ENCODE data around the gene MAPK14.

The MAPK14 gene

GRCh38 chr6:36056178-36056577 lies 28.6 kb downstream of the MAPK14 start:
- TF ChIP-seq EGR1 (IDR thresholded peaks at IDR 0.05) (no peak), TCF12 (IDR thresholded peaks at IDR 0.05; ENCODE audit: low read depth) (no peak), EP300 (IDR thresholded peaks at IDR 0.05; ENCODE audit: borderline replicate concordance) (no peak), ZBTB7A (IDR thresholded peaks at IDR 0.05; ENCODE audit: low read depth) (no peak), REST (IDR thresholded peaks at IDR 0.05; ENCODE audit: low read depth) (no peak), YY1 (IDR thresholded peaks at IDR 0.05; ENCODE audit: low read depth) (no peak), CEBPB (IDR thresholded peaks at IDR 0.05) (no peak), USF1 (IDR thresholded peaks at IDR 0.05) (no peak), TEAD4 (IDR thresholded peaks at IDR 0.05) (no peak), MAX (IDR thresholded peaks at IDR 0.05) (no peak), NFIC (IDR thresholded peaks at IDR 0.05) (no peak)

DNA sequence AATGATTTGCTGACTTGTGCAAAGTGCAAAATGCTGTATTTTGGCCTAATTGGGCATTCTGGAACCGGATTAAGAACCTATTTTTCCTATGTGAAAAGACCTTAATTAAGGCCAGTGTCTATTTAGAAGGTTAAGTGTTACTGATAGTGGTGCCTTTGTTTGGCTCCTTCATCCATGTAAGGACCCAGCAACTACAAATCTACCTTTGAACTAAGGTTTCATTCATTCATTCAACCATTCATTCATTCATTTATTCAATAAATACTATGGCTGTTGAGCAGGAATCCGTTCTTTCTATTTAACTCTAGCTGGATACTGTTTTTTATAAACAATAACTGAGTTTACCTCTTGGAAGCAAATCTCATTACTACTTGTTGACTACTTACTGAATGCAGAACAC lies 33.6 kb downstream of the MAPK14 start:
- TF ChIP-seq REST (IDR thresholded peaks at IDR 0.05; ENCODE audit: low read depth) (no peak), MAX (IDR thresholded peaks at IDR 0.05) (no peak), FOXM1 (IDR thresholded peaks at IDR 0.05; ENCODE audit: borderline replicate concordance, low read depth) (no peak), RAD21 (IDR thresholded peaks at IDR 0.05; ENCODE audit: low read depth) (no peak), ZBTB7A (IDR thresholded peaks at IDR 0.05; ENCODE audit: low read depth) (no peak), USF1 (IDR thresholded peaks at IDR 0.05) (no peak), TAF1 (IDR thresholded peaks at IDR 0.05; ENCODE audit: low read depth) (no peak), EGR1 (IDR thresholded peaks at IDR 0.05) (no peak), TCF12 (IDR thresholded peaks at IDR 0.05; ENCODE audit: low read depth) (no peak), NFIC (IDR thresholded peaks at IDR 0.05) (no peak), TEAD4 (IDR thresholded peaks at IDR 0.05) (no peak), CREB1 (IDR thresholded peaks at IDR 0.05; ENCODE audit: low read depth) (no peak), EP300 (IDR thresholded peaks at IDR 0.05; ENCODE audit: borderline replicate concordance) (no peak), CEBPB (IDR thresholded peaks at IDR 0.05) (no peak)

GRCh38 chr6:36062247-36062646 lies 34.6 kb downstream of the MAPK14 start:
- TF ChIP-seq EGR1 (IDR thresholded peaks at IDR 0.05): no peak
- TF ChIP-seq RAD21 (IDR thresholded peaks at IDR 0.05; ENCODE audit: low read depth): no peak
- TF ChIP-seq MAX (IDR thresholded peaks at IDR 0.05): no peak
- TF ChIP-seq FOXM1 (IDR thresholded peaks at IDR 0.05; ENCODE audit: borderline replicate concordance, low read depth): no peak
- TF ChIP-seq CEBPB (IDR thresholded peaks at IDR 0.05): no peak
- TF ChIP-seq REST (IDR thresholded peaks at IDR 0.05; ENCODE audit: low read depth): no peak
- no peak for TF ChIP-seq TEAD4 (IDR thresholded peaks at IDR 0.05)
- no peak for TF ChIP-seq YY1 (IDR thresholded peaks at IDR 0.05; ENCODE audit: low read depth)
- TF ChIP-seq TAF1 (IDR thresholded peaks at IDR 0.05; ENCODE audit: low read depth): no peak
- no peak for TF ChIP-seq ZBTB7A (IDR thresholded peaks at IDR 0.05; ENCODE audit: low read depth)
- TF ChIP-seq TCF12 (IDR thresholded peaks at IDR 0.05; ENCODE audit: low read depth): no peak
- no peak for TF ChIP-seq USF1 (IDR thresholded peaks at IDR 0.05)

Data from Ishikawa (cell line).